ENCODE measurements around the gene BACH1. TPM values are rescaled to one million over a fixed set of nuclear protein-coding genes. Genes with fewer than 3 reads are reported as not detected.

The BACH1 gene
- total RNA-seq, 1 experiment from 2014 or later, result 20.0 TPM

- H3K4me1 ChIP-seq (ENCODE audit: control insufficient read depth, insufficient read depth, low read length), result peaks cover 19% of the 10 kb centered on the region
- peak overlapping the region; percentile 80 to 93 for H3K4me3 ChIP-seq (ENCODE audit: low read depth in 2 of 2, low read length in 2 of 2)
- ATAC-seq (peak; percentile 70), DNase-seq (ENCODE audit: low read depth, low spot score) (no peak)
- intact Hi-C loops (cut with micrococcal nuclease; ENCODE audit: unreplicated experiment), result no loop called here
- no peaks in the 10 kb centered on the region for H3K36me3 ChIP-seq (ENCODE audit: control insufficient read depth, insufficient read depth, low read length)
- BruUV-seq (replicated peaks), result no TSS peak
- POLR2A ChIA-PET, result interaction anchor here (0.6 to 0.7 kb wide), 2 partner anchors 124 to 561 kb away, joined by 7 to 9 read pairs; no protein-coding TSS in a partner anchor
- H3K9me3 ChIP-seq (ENCODE audit: control insufficient read depth, insufficient read depth, low read depth, low read length), result no peaks in the 10 kb centered on the region
- in situ Hi-C loops (cut with HindIII; ENCODE audit: low pct_unique_long_range_greater_than_20kb, low sequenced_read_pairs), result no loop called here
- CTCF ChIA-PET, result no interaction called here
- no peak for TF ChIP-seq CTCF (IDR thresholded peaks at IDR 0.05)
- no peak for TF ChIP-seq POLR2AphosphoS5 (IDR thresholded peaks at IDR 0.05; ENCODE audit: low read depth, low read length)
- TF ChIP-seq TCF7L2 (IDR thresholded peaks at IDR 0.05; ENCODE audit: low read depth, low read length), result no peak
- no peak for TF ChIP-seq REST (IDR thresholded peaks at IDR 0.05; ENCODE audit: insufficient read depth in 1 of 2, low read depth in 2 of 2, low read length in 1 of 2)
- TF ChIP-seq SIN3A (IDR thresholded peaks at IDR 0.05; ENCODE audit: borderline replicate concordance, insufficient read depth, low read depth, low read length), result no peak
- H3K27me3 ChIP-seq (ENCODE audit: control insufficient read depth, insufficient read depth, low read length), result no peaks in the 10 kb centered on the region
- peak overlapping the region; percentile 78 for H3K27ac ChIP-seq (ENCODE audit: low read length)
These were observed 559 bp downstream of the BACH1 start for GRCh38 chr21:29299046-29299915.

- peak; percentile 15; the same call in 1 of the 2 replicates for ATAC-seq
- TF ChIP-seq SIN3A (IDR thresholded peaks at IDR 0.05; ENCODE audit: borderline replicate concordance, insufficient read depth, low read depth, low read length) (no peak), CTCF (IDR thresholded peaks at IDR 0.05) (no peak), REST (IDR thresholded peaks at IDR 0.05; ENCODE audit: insufficient read depth in 1 of 2, low read depth in 2 of 2, low read length in 1 of 2) (no peak), POLR2AphosphoS5 (IDR thresholded peaks at IDR 0.05; ENCODE audit: low read depth, low read length) (no peak), TCF7L2 (IDR thresholded peaks at IDR 0.05; ENCODE audit: low read depth, low read length) (no peak)
- in situ Hi-C loops (cut with HindIII; ENCODE audit: low pct_unique_long_range_greater_than_20kb, low sequenced_read_pairs), result no loop called here
- peak; percentile 10 for DNase-seq (ENCODE audit: low read depth, low spot score)
- CTCF ChIA-PET, result no interaction called here
- peaks cover 19% of the 10 kb centered on the region for H3K4me1 ChIP-seq (ENCODE audit: control insufficient read depth, insufficient read depth, low read length)
- H3K4me3 ChIP-seq (ENCODE audit: low read depth in 2 of 2, low read length in 2 of 2), result peak overlapping the region; percentile 80 to 93
- POLR2A ChIA-PET, result no interaction called here
- H3K9me3 ChIP-seq (ENCODE audit: control insufficient read depth, insufficient read depth, low read depth, low read length), result no peaks in the 10 kb centered on the region
- H3K27ac ChIP-seq (ENCODE audit: low read length), result peak overlapping the region; percentile 78
- intact Hi-C loops (cut with micrococcal nuclease; ENCODE audit: unreplicated experiment), result no loop called here
- H3K27me3 ChIP-seq (ENCODE audit: control insufficient read depth, insufficient read depth, low read length), result no peaks in the 10 kb centered on the region
- H3K36me3 ChIP-seq (ENCODE audit: control insufficient read depth, insufficient read depth, low read length), result no peaks in the 10 kb centered on the region
- BruUV-seq (replicated peaks), result TSS peak; percentile 63
These were observed 1.4 kb downstream of the BACH1 start for GRCh38 chr21:29299916-29300806.
